DMS79 treated with DMSO at 0.1 percent for 48 hours (cell line): Measurements from ENCODE around the gene INF2.
"Not testable (repeated sequence)": the region's sequence is repeated elsewhere in the genome, so short reads cannot be mapped to it uniquely, and the experiment has no call there.

Source experiments
- DNase-seq: peaks from one replicate; lab custom pipeline; 2025; lab: John Stamatoyannopoulos, UW

Gene INF2

DNA sequence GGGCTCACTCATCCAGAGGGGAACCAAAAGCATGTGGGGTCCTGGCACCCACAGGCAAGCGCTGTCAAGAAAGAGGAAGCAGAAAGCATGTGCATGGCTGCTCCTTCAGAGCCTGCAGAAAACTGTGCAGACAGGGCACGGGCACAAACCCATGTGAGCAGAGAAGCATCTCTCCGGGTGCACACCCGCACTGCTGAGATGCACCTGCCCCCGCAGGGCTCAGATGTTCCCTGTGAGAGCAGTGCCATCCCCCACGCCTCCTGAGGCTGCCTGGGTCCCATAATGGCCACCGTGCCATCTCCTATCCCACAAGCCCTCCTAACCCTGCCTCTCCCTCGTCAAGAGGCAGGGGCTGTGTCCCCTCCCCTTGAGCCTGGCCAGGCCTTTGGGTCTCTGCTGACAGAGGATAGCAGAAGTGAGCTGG is 32.3 kb upstream of the INF2 start:
- DNase-seq: no peak

DNA sequence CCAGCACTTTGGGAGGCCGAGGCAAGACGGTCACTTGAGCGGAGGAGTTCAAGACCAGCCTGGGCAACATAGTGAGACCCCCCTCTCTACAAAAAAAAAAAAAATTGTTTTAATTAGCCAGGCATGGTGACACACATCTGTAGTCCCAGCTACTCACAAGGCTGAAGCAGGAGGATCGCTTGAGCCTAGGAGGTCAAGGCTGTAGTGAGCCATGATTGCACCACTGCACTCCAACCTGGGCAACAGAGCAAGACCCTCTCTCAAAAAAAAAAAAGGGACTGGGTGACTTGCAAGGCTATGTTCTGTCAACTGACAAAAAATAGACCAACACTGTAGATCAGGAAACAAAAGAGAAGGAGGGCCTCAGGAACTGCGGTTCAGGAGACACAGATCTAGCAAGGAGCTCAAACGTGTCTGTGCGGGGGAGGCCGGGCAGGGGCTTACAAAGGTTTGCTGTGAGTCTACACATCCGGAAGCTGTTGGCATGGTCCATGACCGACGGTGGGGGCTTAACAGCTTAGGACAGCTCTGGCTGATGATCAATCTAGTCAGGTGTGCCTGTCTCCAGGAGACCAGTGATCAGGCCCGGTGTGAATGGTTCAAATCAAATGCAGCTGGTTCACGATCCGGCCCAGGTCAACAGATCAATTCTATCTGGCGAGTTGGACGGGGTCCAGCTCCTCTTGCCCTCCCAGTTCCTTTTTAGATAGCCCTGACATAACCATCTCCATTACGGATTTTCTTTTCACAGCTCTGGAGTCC is 31.7 kb upstream of the INF2 start:
- no peak for DNase-seq

DNA sequence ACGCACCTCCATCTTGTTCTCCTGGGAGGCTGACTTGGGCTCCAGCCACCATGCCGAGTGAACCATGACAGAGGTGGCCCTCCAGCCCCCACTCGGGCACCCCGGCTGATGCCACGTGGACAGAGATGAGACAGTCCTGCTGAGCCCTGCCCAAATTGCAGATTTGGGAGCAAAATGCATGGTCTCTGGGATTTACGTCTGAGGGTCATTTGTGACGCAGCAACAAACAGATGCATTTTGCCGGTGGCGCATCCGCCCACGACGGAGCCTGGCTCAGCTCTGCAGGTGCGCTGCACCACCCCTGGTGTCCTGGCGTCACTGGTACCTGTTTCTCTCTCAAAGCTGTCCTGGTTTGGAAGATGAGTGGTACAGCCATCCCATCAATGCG is 31.1 kb upstream of the INF2 start:
- no peak for DNase-seq

DNA sequence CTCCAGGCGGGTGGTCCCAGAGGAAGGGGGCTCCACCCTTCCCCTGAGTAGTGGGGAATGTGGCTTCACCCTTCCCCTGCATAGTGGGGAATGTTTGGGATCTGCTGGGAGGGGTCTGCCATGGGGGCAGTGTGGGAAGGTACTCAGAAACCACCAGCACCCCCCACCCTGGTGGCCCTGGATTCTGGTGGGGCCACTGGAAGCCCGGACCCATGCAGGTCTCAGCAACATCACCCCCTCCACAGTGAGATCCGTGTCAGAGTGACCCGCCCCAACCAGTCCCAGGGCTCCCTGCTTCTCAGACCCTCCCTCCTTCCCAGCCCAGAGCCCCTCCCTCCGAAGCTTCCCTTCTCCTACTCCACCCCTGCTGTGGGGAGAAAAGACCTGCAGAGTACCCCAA is 30.3 kb upstream of the INF2 start:
- DNase-seq: no peak

DNA sequence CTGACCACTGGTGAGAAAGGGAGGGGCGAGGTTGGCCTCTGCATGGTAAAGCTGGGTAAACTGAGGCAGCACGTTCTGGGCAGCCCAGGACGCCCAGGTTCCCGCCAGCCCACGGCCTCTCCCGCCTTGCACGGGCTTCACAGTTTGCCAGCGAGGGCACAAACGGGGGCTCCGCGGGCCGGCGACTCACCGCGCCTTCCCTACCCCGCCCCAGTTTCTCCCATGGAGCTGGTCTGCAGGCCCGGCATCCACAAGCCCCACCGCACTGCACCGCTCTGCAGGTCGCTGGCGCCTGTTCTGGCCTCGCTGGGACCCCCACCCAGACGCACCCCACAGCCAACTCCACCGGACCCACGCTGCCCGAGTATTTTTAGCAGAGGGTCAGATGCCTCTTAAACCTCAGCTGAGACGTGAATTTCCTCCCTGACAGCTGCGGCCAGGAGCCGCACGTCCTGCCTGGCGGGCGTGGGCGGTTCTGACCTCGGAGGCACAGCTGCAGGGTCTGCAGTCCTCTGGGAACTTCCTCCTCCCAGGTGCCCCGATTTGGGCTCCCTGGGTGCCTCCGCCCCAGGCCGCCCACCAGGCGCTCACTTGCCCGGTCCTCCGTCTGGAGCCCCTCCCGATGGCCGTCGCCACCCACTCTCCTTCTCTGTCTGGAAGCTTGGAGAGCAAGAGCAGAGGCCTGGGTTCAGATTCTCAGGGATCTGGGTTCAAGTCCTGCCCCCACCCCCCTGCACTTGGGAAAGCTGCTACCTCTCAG is 29.5 kb upstream of the INF2 start:
- DNase-seq: no peak

DNA sequence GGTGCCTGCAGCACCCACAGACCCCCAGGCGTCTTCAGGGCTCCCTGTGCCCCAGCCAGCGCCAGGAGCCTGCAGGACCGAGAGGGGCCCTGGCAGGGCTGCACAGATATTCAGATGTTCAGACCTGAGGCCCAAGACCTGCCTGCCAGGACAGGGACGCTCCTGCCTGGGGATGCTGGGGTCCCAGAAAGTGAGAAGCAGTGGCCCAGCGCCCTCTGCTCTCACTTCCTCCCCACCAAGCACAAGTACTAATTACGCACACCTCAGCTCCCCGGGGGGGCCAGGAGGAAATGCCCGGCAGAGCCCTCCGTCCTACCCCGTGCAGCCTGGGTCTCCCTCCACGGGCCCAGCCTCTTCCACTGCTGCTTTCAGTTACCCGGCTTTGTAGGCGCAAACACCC is 28.8 kb upstream of the INF2 start:
- DNase-seq: no peak

DNA sequence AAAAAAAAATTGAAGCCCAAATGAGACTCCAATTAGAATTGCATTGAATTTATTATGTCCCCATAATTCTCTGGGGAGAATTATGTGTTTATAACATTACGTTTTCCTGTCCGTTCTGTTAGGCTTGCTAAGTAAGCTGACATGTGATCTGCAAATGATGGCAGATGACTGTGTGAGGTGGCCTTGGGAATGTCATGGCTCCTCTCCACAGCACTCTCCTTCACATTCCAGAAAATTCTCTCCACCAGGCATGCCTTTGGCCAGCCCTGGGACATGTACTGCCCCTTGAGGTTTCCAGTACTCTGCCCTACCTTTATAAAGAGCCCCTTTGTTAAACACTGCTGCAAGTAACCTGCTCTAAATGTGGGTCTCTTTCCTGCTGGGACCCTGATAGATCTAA is 28.3 kb upstream of the INF2 start:
- DNase-seq: no peak

DNA sequence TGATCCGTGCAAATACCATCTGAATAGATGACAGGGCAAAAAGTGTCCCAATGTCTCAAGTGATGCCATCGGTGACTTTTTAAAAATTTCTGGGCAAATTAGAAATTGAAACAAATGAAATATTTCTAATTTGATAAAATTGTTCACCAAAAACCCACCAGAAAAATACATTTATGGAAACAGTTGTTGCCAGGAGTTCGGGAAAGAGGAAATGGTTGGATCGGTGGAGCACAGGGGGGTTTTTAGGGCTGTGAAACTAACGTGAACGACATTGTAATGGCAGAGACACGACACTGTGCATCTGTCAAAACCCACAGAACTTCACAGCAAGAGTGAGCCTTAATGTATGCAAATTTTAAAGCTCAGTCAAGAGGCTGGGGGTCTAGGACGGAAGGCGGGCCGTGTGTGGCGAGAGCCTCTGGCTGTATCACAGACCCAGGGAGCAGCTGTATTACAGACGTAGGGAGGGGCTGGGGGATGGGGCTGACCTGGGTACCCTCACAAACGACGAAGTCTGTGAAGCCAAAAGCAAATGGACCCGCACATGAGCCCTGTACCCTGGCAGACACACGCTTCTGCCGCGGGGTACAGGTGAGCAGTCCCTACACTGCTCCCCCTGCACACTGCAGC is 27.8 kb upstream of the INF2 start:
- DNase-seq: not testable (repeated sequence)

DNA sequence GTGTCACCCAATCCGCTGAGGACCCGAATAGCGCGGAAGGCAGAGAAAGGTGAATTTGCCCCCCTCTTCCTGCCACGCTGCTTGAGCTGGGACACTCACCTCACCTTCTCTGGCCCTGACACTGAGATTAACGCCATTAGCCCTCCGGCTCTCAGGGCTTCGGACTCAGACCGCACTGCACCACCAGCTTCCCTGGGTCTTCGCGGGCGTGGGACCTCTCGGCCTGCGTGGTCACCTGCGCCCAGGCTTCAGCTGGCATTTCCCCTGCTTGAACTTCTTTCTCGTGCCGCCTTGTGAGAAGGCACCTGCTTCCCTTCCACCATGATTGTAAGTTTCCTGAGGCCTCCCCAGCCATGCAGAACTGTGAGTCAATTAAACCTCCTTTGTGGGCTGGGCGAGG is 26.9 kb upstream of the INF2 start:
- DNase-seq: not testable (repeated sequence)

DNA sequence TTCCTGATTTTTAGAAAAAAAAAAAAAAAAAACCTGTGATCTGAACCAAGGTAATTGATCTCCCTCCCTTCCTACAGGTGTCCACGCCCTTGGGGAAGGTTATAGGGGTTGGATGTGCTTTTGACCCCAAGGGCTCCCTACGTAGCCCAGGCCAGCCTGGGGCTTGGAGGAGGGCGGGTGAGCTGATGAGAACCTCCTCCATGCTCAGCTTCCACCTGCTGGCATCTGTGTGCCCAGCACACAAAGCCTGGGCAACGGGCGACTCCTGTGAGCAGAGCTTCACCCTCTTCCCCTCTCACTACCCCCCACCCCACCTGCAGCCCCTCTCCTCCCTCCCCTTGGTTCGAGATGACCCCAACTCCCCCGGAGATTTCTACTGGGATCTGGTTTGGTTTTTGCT is 25.3 kb upstream of the INF2 start:
- no peak for DNase-seq

DNA sequence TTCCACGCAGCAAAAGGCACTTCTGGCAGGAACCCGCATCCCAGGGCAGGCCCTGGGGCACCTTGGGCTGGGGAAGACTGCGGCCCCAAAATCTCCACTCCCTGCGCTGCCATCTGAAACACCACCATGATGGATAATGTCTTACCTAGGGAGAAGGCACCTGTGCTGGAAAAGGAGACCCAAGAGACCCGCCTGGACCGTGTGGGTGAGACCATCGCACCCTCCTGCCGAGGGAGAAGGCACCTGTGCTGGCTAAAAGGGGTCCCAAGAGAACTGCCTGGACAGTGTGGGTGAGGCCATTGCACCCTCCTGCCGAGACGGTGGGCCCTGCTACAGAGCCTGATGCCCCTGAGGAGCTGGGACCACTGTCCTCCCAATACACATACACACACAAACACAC is 24.8 kb upstream of the INF2 start:
- DNase-seq: no peak

DNA sequence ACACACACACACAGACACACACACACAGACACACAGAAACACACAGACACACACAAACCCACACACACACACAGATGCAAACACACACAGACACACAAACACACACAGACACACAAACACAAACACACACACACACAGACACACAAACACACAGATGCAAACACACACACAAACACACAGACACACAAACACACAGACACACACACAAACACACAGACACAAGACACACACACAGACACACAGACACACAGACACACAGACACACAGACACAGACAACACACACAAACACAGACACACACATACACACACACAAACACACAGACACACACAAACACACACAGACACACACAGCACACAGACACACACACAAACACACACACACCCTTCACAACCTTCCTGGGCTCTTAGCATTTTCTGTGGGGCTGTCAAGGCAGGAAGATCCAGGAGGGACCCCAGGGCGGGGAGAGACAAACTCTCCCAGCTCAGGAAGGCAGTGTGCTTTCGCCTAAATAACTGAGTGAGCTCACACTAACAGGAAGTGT is 24.2 kb upstream of the INF2 start:
- DNase-seq: no peak

DNA sequence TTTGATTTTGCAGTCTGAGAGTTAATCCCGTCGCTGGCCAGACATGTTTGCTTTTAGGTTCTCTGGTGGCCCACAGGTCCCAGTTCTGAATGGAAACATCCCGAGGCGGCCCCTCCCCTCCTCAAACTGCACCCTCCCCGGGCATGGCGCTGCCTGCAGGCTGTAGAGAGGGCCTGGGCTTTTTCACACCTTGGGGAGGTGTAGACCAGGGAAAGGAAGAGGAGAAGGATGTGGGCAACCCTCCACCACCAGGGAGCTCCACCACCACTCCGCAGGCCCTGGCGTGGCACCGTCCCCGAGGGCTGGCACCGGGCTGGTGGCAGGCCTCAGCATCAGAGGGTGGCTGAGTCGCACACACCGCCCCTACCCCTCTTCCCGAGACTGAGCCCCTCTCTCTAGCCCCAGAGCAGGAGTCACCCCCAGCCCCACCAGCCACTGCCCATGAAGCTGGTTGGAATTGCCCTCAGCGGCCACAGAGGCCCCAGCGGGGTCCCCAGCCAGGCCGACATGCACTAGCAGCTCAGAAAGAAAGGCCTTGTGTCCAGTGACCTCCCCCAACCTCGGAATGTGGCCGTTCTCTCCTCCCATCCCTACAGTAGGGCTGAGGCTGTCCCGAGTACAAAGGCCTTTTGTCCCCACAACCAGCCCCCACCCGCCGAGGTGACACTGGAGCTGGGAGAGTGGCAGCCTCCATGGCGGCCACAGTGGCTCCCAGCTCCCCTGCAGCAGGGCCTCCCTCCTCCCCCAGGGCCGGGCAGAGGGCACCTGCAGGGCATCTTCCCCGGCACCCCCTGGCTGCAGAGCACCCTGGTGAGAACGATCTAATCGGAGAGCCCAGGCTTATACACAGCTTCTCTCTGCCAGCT is 23.5 kb upstream of the INF2 start:
- DNase-seq: no peak

DNA sequence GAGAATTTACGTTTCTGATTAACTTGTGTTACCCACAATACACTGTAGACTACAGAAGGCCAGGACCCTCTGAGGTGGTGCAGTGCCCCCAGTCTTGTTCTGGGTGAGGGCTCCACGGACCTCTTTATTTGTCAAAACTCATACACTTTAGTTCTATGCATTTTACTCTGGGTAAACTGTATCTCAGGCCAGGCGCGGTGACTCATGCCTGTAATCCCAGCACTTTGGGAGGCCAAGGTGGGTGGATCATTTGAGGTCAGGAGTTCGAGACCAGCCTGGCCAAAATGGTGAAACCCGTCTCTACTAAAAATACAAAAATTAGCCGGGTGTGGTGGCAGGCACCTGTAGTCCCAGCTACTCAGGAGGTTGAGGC is 22.9 kb upstream of the INF2 start:
- DNase-seq: not testable (repeated sequence)

DNA sequence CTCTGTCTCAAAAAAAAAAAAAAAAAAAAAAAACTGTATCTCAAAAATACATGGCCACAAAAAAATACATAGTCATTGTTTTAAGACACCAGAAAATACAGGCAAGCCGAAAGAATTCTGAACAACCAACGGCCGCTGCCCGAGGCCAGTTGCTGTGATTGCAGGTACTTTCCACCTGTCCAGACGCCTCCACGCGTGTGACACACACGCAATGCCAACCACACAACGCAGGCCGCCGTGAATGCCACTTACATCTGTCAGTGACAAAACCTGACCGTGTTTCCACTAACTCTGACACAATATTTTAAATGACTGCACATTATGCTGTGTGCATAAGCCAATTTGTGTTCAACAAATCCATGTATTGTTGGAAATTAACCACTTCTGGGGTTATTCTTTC is 22.4 kb upstream of the INF2 start:
- DNase-seq: no peak

DNA sequence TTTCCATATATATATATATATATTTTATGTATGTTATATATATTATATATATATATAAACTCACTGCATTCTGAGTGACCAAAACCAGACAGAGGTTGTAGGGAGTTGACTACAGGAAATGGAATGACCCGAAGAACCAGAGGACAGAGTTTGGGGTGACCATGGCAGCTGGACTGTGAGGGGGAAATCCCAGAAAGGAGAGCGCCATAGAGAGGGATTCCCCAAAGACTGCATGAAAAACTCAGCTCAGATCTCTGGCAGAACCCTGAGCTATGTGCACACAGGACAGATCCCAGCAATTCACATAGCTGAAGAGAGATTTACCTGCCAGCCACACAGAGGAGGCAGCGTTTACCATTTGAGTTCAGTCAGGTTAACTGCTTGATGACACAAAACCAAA is 19.7 kb upstream of the INF2 start:
- no peak for DNase-seq

DNA sequence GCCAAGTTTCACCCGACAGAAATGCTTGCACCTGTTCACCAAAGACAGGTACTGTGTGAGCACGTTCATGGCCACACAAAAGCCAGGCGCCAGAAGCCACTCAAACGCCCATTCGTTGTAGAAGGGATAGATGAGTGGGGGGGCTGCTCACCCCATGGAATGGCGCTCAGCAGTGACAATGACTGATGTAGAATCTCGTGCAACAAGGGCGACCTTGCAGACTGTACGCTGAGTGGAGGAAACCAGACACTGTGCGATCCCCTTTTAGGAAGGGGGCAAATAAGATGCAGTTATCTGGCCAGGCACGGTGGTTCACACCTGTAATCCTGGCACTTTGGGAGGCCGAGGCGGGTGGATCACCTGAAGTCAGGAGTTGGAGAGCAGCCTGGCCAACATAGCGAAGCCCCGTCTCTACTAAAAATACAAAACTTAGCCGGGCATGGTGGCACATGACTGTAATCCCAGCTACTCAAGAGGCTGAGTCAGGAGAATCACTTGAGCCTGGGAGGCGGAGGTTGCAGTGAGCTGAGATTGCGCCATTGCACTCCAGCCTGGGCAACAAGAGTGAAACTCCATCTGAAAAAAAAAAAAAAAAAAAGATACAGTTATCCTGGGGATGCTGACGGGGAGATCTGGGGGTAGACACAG is 18.0 kb upstream of the INF2 start:
- not testable (repeated sequence) for DNase-seq

DNA sequence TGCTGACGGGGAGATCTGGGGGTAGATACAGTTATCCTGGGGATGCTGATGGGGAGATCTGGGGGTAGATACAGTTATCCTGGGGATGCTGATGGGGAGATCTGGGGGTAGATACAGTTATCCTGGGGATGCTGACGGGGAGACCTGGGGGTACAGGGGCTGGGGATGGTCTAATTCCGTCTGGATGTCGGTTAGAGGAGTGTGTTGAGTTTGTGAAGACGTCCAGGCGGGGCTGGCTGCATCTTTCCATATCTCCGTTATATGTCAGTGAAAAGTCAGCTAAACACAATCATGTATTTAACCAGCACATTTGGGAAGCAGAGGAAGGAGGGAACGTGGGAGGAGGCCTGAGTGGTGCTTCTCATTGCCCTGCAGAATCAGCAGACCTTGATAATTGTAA is 17.3 kb upstream of the INF2 start:
- not testable (repeated sequence) for DNase-seq

DNA sequence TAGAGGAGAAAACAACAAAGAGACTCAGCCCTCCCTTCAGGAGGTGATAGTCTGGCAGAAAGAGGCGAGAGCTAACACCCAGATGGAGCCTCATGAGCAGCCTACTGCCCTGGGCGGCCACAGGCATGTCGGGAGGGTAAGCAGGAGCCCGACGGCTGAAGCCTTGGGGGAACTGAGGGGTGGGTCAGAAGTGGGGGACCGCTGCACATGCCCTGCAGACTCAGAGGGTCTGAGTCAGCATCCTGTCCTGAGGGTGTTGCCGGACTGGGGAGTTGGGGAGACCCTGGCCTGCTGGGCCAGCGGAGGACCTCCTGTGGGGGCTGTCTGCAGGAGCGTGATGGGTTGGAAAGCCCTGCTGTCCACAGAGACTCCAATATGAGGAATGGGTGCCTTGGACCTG is 15.9 kb upstream of the INF2 start:
- DNase-seq: no peak

DNA sequence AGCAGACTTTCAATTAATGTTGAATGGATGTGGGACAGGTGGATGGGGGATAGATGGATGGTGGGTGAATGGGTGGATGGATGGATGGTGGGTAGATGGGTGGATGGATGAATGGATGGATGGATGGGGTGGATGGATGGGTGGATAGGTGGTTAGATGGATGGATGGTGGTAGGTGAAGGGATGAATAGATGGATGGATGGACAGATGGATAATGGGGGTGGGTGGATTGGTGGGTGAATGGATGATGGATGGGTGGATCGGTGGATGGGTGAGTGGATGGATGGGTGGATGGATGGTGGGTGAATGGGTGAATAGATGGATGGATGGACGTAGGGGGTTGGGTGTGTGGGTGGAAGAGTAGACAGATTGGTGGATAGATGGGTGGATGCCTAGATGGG is 14.0 kb upstream of the INF2 start:
- DNase-seq: no peak

DNA sequence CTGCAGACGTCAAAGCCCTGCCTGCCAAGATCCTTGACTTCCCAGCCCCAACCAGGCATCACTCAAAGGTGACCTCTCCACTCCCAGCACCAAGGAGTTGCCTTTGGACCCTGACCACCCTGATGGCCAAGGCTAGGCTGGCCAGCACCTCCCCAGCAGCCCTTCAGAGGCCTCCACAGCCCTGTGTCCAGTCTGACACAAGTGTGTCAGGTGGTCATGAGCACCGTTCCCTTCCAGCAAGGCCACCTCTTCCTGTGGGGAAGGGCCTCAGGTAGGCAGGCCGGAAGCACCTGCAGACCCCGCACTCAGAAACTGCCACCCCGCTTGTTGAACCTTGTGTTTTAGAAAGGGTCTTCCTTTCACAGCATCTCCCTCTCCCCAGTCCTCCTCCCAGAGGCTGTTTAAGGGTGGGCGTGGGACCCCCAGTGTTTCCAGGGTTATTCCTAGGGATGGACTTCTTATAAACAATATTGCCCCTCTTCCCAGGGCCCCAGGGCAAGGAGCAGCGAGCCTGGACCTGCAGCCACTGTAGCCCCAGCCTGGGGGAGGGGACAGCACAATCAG is 13.2 kb upstream of the INF2 start:
- no peak for DNase-seq
